HG02678 (cell line): Measurements from ENCODE around the gene LCN6.

ENCODE experiments used
- ATAC-seq: cut with Tn5 transposase; IDR thresholded peaks from one replicate; pipeline ENCODE4 v1.9.1; 2021; ENCODE audit warnings: mild to moderate bottlenecking, moderate library complexity; ENCODE audit not compliant: unreplicated experiment

Gene LCN6

GRCh38 chr9:136695435-136695895 is 52.9 kb downstream of the LCN6 start:
- ATAC-seq, result no peak

- ATAC-seq, result no peak
Observed at GRCh38 chr9:136694872-136695247, 53.5 kb downstream of the LCN6 start.

- no peak for ATAC-seq
Observed at GRCh38 chr9:136694163-136694871, 54.0 kb downstream of the LCN6 start.
